NCI-H526 (cell line): ENCODE results near the gene VWA8.

Experiments used
- DNase-seq, 2 experiments: peaks; one replicate each; lab custom pipeline; 2025; lab: John Stamatoyannopoulos, UW

The VWA8 gene

DNA sequence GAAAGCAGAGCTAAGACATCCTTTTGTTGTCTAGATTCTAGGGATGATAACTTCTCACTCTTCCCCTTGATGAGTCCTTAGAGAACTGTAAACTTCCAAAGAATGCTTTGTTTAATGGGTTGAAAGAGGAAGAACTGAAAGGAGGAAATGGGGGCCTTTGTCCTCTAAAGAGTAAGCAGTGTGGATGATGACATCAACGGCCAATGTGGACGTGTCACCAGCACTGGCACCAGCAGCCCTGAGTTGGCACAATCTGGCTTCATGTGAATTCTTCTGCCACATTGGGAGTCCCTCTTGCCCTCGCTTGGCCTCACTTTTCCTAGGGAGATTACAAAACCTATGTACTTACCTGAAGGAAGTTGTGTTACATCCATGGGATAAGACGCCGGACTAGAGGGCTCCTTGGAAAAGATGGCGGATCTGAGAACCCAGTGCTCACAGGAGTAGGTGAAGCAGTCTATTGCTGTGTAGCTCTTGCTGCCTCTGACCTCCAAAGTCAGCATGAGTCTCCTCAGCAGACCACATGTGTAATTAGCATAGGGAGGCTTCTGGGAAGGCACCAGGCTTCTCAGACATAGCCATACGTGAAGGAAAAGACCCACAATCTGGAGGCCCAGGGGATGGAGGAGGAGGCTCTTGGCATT lies 440.8 kb downstream of the VWA8 start:
- no peak for DNase-seq
